Spleen (tissue), 11 donors: ENCODE data around the gene HBD. TPM values are rescaled to one million over a fixed set of nuclear protein-coding genes. Genes with fewer than 3 reads are reported as not detected.

ENCODE experiments used
- DNase-seq: peaks from one replicate; pipeline ENCODE4 v3.0.0-alpha.2; 2020
- H3K27ac ChIP-seq, 8 donors: fragments of 200-600 bp; sonication (generic) in 7 of 8; 1 replicate in 4 of 8; 2 replicates in 4 of 8; pipeline versions ENCODE4 v1.5.0 to v1.8.0; 2016 to 2021; ENCODE audit warnings: inconsistent platforms in 4 of 8, mild to moderate bottlenecking in 4 of 8, moderate library complexity in 1 of 8
- H3K27me3 ChIP-seq, 7 donors: fragments of 200-600 bp; sonication (generic) in 6 of 7; replicated peaks in 1 of 7; 1 replicate in 4 of 7; 2 replicates in 3 of 7; pipeline versions ENCODE4 v1.5.0 to v1.8.0; 2016 to 2021; ENCODE audit warnings: inconsistent platforms in 3 of 7, mild to moderate bottlenecking in 1 of 7
- H3K36me3 ChIP-seq, 6 donors: fragments of 200-600 bp; sonication (generic) in 5 of 6; 1 replicate in 4 of 6; 2 replicates in 2 of 6; pipeline versions ENCODE4 v1.5.0 to v1.8.0; 2016 to 2021; ENCODE audit warnings: inconsistent platforms in 2 of 6
- H3K4me1 ChIP-seq, 6 donors: fragments of 200-600 bp; sonication (generic) in 5 of 6; 1 replicate in 3 of 6; 2 replicates in 3 of 6; pipeline versions ENCODE4 v1.5.0 to v1.8.0; 2016 to 2021; ENCODE audit warnings: inconsistent platforms in 3 of 6
- H3K4me3 ChIP-seq, 8 donors: fragments of 200-600 bp; sonication (generic) in 7 of 8; 1 replicate in 4 of 8; 2 replicates in 4 of 8; pipeline versions ENCODE4 v1.5.0 to v1.8.0; 2016 to 2021; ENCODE audit warnings: inconsistent platforms in 4 of 8, mild to moderate bottlenecking in 4 of 8, moderate library complexity in 2 of 8
- H3K9me3 ChIP-seq, 8 donors: fragments of 200-600 bp; sonication (generic) in 7 of 8; 1 replicate in 4 of 8; 2 replicates in 4 of 8; pipeline versions ENCODE4 v1.5.0 to v1.8.0; 2016 to 2021; ENCODE audit warnings: inconsistent platforms in 4 of 8
- POLR2A ChIP-seq, 3 donors: fragments of 450-650 bp; IDR thresholded peaks; one replicate each; pipeline ENCODE4 v1.5.1; 2017; ENCODE audit warnings: antibody characterized with exemption in 3 of 3, mild to moderate bottlenecking in 1 of 3
- POLR2AphosphoS5 ChIP-seq, 3 donors: sonication (generic); formaldehyde crosslinking; IDR thresholded peaks; one replicate each; pipeline ENCODE4 v1.5.1; 2017; ENCODE audit warnings: antibody characterized with exemption in 3 of 3
- WGBS, 5 donors: extraction: QIAGEN DNeasy Blood & Tissue Kit in 3 of 5; methylation state at CpG; one replicate each; pipeline versions ENCODE4 v1.1.5 to v1.1.7; 2013 to 2018; 5-methylcytosine and 5-hydroxymethylcytosine counted together
- intact Hi-C: fragments of 100-400 bp; cut with DNase I; formaldehyde crosslinking; loops from one replicate; pipeline ENCODE4 v1.15.0; 2023; ENCODE audit warnings: low total_unique reads
- polyA plus RNA-seq, 3 donors: library from polyadenylated mRNA; stranded (reverse); fragments of 200-250 nt; gene quantifications; one replicate each; pipeline ENCODE4 v1.2.1, GENCODE V29; 2013
- total RNA-seq, 7 donors: library from RNA; depleted of rRNA in 3 of 7; stranded (reverse); fragments of >200 nt in 3 of 7; fragmentation: NEBNext Ultra II Directional in 4 of 7; extraction: Animal tissue kit (Norgen Biotek cat#: 25700) in 4 of 7; gene quantifications; one replicate each; pipeline versions ENCODE4 v1.1.0 to v1.2.1, GENCODE V29; 2016 to 2021
- TF ChIP-seq, protein P1 (sequence below), 11 experiments: fragments of 200-600 bp in 7 of 11; fragments of 450-650 bp in 4 of 11; sonication (generic) in 4 of 11; IDR thresholded peaks in 8 of 11; conservative IDR thresholded peaks in 3 of 11; 1 replicate in 7 of 11; 2 replicates in 4 of 11; pipeline versions ENCODE4 v1.4.0 to v1.8.0; 2016 to 2021; ENCODE audit warnings: antibody characterized with exemption in 11 of 11, inconsistent platforms in 4 of 11, mild to moderate bottlenecking in 1 of 11
- donor health status: healthy with polysubstance abuse.
- donor health status: DM: no; HTN: no; CAD: no; lungs with moderate emphysema.
- donor health status: DM: no; HTN: no; CAD: no.
- donor health status: Bipolar disorder and iron deficiency.
- donor health status: healthy.
- donor health status: DM: no; HTN: no; CAD: no.
- donor health status: DM: yes; HTN: yes; CAD: no.

The HBD gene
- total and polyA plus RNA-seq, 10 donors, result 1.0 to 327 (median 10.6) TPM

DNA sequence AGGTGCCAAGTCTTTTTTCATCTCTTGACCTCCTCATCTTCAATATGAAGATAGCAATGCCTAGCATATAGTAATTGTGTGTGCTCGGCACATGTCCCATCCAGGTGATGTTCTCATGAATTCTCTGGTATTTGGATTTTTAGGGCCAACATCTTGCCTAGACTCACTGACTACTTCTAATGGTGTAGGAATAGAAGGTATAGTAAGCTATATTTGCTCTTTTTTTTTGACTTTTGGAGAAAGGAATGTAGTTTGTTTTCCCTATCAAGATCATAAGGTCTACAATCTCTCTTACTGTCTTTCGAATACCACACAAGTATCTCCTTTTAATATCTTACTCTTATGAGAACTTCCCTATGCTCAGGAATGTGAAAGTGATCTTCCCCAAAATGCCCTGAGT lies 3.2 kb downstream of the HBD start:
- H3K4me1 ChIP-seq, result no peaks in the 10 kb centered on the region
- H3K9me3 ChIP-seq, result no peaks in the 10 kb centered on the region
- H3K27me3 ChIP-seq, result no peaks in the 10 kb centered on the region
- intact Hi-C loops, result no loop called here
- no peak overlapping the region for H3K4me3 ChIP-seq
- no peak overlapping the region for H3K27ac ChIP-seq
- 78 to 91% (median 82%) methylated on average over 2 of the region's 2 CpGs for WGBS, 5 donors
- DNase-seq, result no peak
- TF ChIP-seq POLR2A (IDR thresholded peaks at IDR 0.05), result no peak
- no peaks in the 10 kb centered on the region for H3K36me3 ChIP-seq

DNA sequence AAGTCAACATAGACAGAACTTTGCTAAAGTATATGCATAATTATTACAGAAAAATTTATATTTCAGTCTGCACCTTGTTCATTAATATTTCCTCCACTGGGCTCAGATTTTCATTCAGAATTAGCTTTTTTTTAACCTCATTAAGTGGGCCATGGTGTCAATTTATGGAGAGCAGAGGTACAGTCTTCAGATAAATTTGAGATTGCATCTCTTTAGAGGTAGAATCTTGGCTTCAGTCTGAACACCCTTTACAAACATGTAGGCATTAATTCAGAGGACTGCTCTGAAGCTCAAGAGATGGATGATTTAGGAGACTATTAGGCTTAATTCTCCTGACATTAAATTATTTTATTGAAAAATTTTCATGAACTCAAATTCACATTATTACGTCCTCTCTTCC lies 4.0 kb downstream of the HBD start:
- TF ChIP-seq POLR2A (IDR thresholded peaks at IDR 0.05), result no peak
- TF ChIP-seq POLR2AphosphoS5 (IDR thresholded peaks at IDR 0.05), result no peak
- TF ChIP-seq, protein P1, sequence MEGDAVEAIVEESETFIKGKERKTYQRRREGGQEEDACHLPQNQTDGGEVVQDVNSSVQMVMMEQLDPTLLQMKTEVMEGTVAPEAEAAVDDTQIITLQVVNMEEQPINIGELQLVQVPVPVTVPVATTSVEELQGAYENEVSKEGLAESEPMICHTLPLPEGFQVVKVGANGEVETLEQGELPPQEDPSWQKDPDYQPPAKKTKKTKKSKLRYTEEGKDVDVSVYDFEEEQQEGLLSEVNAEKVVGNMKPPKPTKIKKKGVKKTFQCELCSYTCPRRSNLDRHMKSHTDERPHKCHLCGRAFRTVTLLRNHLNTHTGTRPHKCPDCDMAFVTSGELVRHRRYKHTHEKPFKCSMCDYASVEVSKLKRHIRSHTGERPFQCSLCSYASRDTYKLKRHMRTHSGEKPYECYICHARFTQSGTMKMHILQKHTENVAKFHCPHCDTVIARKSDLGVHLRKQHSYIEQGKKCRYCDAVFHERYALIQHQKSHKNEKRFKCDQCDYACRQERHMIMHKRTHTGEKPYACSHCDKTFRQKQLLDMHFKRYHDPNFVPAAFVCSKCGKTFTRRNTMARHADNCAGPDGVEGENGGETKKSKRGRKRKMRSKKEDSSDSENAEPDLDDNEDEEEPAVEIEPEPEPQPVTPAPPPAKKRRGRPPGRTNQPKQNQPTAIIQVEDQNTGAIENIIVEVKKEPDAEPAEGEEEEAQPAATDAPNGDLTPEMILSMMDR (IDR thresholded peaks at IDR 0.05 in 8 of 11, conservative IDR thresholded peaks at IDR 0.05 in 3 of 11), result no peak
- Histone ChIP-seq H3K27ac (no peak overlapping the region), H3K27me3 (no peaks in the 10 kb centered on the region), H3K9me3 (no peaks in the 10 kb centered on the region), H3K4me3 (no peak overlapping the region), H3K36me3 (no peaks in the 10 kb centered on the region), H3K4me1 (no peaks in the 10 kb centered on the region)
- DNase-seq, result no peak
- intact Hi-C loops, result no loop called here
- WGBS, 5 donors, result 84 to 93% (median 91%) methylated on average over 1 of the region's 1 CpG

DNA sequence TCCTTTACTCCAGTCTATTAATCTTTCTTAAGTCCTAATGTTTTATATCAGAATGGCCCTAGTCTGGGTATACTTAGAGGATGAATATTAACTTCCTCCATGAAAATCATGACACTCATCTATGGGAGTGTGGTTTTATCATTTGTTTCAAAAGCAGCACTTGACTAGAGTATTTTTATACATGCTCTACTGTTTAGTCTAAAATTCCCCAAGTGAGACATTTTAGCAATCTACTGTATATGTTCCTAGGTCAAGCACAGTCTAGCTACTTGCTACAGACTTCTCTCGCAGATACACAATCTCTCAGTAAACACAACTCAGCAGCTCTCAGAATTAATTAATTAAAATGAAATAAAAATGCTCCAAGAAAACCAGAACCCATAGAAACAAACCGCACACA lies 4.5 kb downstream of the HBD start:
- intact Hi-C loops, result no loop called here
- H3K4me1 ChIP-seq, result no peaks in the 10 kb centered on the region
- H3K36me3 ChIP-seq, result no peaks in the 10 kb centered on the region
- H3K9me3 ChIP-seq, result no peaks in the 10 kb centered on the region
- H3K4me3 ChIP-seq, result no peak overlapping the region
- no peak overlapping the region for H3K27ac ChIP-seq
- WGBS, 5 donors, result 87 to 95% (median 90%) methylated on average over 2 of the region's 2 CpGs
- no peaks in the 10 kb centered on the region for H3K27me3 ChIP-seq
- no peak for DNase-seq
- no peak for TF ChIP-seq POLR2A (IDR thresholded peaks at IDR 0.05)
- TF ChIP-seq, protein P1 (IDR thresholded peaks at IDR 0.05 in 8 of 11, conservative IDR thresholded peaks at IDR 0.05 in 3 of 11), result no peak
- TF ChIP-seq POLR2AphosphoS5 (IDR thresholded peaks at IDR 0.05), result no peak

DNA sequence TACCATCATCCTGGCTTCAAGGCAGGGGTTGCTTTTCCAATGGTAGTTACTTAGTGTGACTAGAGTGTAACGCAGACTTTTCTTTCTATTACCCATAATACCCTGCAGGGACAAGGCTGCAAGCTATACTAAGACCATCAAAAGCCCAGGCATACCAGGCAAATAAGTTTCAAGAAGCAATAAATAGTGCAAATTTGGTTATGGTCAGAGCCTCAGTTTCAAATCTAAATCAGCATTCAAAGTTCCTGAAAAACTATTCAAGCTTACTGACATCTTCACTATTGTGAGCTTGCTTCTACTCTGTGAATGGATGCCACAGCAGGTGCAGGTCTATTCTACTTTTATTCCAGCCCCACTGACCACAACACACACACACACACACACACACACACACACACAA lies 4.9 kb downstream of the HBD start:
- no peaks in the 10 kb centered on the region for H3K9me3 ChIP-seq
- intact Hi-C loops, result no loop called here
- 86 to 97% (median 89%) methylated on average over 1 of the region's 1 CpG for WGBS, 5 donors

More for the DNA sequence above, 4.9 kb downstream of the HBD start:
- H3K36me3 ChIP-seq, result no peaks in the 10 kb centered on the region
- H3K27ac ChIP-seq, result no peak overlapping the region
- no peak for DNase-seq
- no peaks in the 10 kb centered on the region for H3K4me1 ChIP-seq
- TF ChIP-seq POLR2AphosphoS5 (IDR thresholded peaks at IDR 0.05) (no peak), POLR2A (IDR thresholded peaks at IDR 0.05) (no peak)
- TF ChIP-seq, protein P1 (IDR thresholded peaks at IDR 0.05 in 8 of 11, conservative IDR thresholded peaks at IDR 0.05 in 3 of 11), result no peak
- H3K4me3 ChIP-seq, result no peak overlapping the region
- no peaks in the 10 kb centered on the region for H3K27me3 ChIP-seq
